ENCODE results near the gene MTMR4. TPM values are rescaled to one million over a fixed set of nuclear protein-coding genes. Genes with fewer than 3 reads are reported as not detected.

MTMR4 gene
- total RNA-seq, 1 donor: 44.9 TPM

- TF ChIP-seq, protein P1, sequence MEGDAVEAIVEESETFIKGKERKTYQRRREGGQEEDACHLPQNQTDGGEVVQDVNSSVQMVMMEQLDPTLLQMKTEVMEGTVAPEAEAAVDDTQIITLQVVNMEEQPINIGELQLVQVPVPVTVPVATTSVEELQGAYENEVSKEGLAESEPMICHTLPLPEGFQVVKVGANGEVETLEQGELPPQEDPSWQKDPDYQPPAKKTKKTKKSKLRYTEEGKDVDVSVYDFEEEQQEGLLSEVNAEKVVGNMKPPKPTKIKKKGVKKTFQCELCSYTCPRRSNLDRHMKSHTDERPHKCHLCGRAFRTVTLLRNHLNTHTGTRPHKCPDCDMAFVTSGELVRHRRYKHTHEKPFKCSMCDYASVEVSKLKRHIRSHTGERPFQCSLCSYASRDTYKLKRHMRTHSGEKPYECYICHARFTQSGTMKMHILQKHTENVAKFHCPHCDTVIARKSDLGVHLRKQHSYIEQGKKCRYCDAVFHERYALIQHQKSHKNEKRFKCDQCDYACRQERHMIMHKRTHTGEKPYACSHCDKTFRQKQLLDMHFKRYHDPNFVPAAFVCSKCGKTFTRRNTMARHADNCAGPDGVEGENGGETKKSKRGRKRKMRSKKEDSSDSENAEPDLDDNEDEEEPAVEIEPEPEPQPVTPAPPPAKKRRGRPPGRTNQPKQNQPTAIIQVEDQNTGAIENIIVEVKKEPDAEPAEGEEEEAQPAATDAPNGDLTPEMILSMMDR (IDR thresholded peaks at IDR 0.05; ENCODE audit: insufficient read depth, low read depth, low read length): no peak
- H3K4me3 ChIP-seq (ENCODE audit: low read depth, low read length): no peak overlapping the region
- no peak for DNase-seq (ENCODE audit: low read depth)
Observed at GRCh38 chr17:58468944-58469343, 45.5 kb downstream of the MTMR4 start.

- H3K4me3 ChIP-seq (ENCODE audit: low read depth, low read length): no peak overlapping the region
- TF ChIP-seq, protein P1 (IDR thresholded peaks at IDR 0.05; ENCODE audit: insufficient read depth, low read depth, low read length): no peak
- DNase-seq (ENCODE audit: low read depth): no peak
Observed at GRCh38 chr17:58455491-58455890, 58.9 kb downstream of the MTMR4 start.

DNA sequence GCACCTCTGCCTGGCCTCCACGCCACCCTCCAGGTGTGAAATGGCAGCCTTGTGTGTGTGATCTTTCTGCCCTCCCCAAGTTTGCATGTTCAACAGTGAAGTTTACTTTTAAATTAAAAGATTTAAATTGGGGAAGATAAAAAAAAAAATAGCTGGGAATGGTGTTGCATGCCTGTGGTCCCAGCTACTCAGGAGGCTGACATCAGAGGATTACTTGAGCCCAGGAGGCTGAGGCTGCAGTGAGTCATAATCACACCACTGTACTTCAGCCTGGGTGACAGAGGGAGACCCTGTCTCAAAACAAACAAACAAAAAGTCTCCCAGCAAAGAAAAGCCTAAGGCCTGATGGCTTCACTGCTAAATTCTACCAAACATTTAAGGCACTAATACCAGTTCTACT, 61.7 kb downstream of the MTMR4 start:
- TF ChIP-seq, protein P1 (IDR thresholded peaks at IDR 0.05; ENCODE audit: insufficient read depth, low read depth, low read length): no peak
- peak; percentile 6 for DNase-seq (ENCODE audit: low read depth)
- H3K4me3 ChIP-seq (ENCODE audit: low read depth, low read length): no peak overlapping the region

DNA sequence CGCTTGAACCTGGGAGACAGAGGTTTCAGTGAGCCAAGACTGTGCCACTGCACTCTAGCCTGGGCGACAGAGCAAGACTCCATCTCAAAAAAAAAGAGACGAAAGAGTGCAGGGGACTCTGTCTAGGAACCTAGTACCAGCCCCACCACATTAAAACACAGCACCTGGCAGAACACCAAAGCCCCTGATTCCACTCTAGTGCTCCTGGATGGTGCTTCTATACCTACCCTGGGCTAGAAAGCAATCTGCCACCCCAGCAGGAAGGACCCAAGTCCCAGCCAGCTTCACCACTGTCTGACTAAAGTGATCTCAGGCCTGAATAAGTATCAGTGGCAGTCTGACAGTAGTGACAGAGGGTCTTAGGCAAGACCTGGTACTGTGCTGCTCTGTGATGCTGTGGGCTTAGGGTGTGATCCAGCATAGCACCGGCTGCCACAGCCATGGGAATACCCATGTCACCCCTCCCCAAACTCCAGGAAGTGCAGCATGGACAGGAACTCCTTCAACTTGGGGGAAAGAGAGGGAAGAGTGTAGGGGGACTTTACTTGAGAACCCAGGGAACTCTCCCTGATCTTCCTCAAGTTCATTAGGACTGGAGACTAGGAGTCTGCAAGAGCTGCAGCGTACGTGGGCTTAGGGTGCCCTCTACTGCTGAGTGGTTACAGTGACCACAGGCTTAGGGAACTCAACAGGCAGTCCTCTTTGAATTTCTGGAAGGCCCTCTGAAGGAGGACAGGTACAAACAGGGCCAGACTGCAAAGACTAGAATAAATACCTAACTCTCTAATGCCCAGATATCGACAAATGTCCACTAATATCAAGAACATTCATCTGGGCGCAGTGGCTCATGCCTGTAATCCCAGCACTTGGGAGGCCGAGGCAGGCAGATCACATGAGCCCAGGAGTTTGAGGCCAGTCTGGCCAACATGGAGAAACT, 67.1 kb downstream of the MTMR4 start:
- DNase-seq (ENCODE audit: low read depth): peak; percentile 84
- TF ChIP-seq, protein P1 (IDR thresholded peaks at IDR 0.05; ENCODE audit: insufficient read depth, low read depth, low read length): peak; percentile 91
- H3K4me3 ChIP-seq (ENCODE audit: low read depth, low read length): no peak overlapping the region

DNA sequence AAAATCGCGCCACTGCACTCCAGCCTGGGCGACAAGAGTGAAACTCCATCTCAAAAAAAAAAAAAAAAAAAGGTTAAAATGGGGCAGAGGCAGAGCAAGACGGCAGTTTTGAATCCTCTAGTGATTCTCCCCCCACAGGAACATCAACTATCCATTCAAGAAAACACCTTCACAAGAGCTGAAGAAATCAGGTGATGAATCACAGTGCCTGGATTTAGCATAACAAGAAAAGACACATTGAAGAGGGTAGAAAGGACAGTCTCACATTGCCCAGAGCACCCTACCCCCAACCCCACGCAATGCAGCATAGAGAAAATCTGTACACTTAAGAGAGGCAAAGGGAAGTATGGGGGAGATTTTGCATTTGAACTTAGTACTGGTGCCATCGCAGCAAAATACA, 68.4 kb downstream of the MTMR4 start:
- H3K4me3 ChIP-seq (ENCODE audit: low read depth, low read length): no peak overlapping the region
- TF ChIP-seq, protein P1 (IDR thresholded peaks at IDR 0.05; ENCODE audit: insufficient read depth, low read depth, low read length): no peak
- no peak for DNase-seq (ENCODE audit: low read depth)

Other genes starting within 250 kb of the MTMR4 start
- gene MPO, start 233.7 kb downstream of the MTMR4 start, total RNA-seq: not detected in 2 replicates
- gene TSPOAP1, start 185.8 kb downstream of the MTMR4 start, total RNA-seq: 0.86 and 2.3 TPM in 2 replicates
- 34.5 and 54.1 TPM in 2 replicates for gene SUPT4H1, start 162.4 kb downstream of the MTMR4 start, total RNA-seq
- not detected in 2 replicates for gene RNF43, start 97.1 kb downstream of the MTMR4 start, total RNA-seq
- under 0.01 TPM in 1 of 2 replicates, not detected in the other for gene HSF5, start 26.2 kb downstream of the MTMR4 start, total RNA-seq
- under 0.01 and 0.43 TPM in 2 replicates for gene TEX14, start 177.4 kb upstream of the MTMR4 start, total RNA-seq
- gene RAD51C, start 178.0 kb upstream of the MTMR4 start, total RNA-seq: 16.1 and 25.9 TPM in 2 replicates
- under 0.01 TPM in 2 replicates for gene PPM1E, start 241.2 kb upstream of the MTMR4 start, total RNA-seq